GM21447 (cell line): ENCODE measurements around the gene CD19.
"Not testable (repeated sequence)": the region's sequence is repeated elsewhere in the genome, so short reads cannot be mapped to it uniquely, and the experiment has no call there.

Experiments used
- ATAC-seq: cut with Tn5 transposase; IDR thresholded peaks from one replicate; pipeline ENCODE4 v1.9.1; 2021; ENCODE audit not compliant: unreplicated experiment

The CD19 gene

GRCh38 chr16:28905800-28906372, 25.9 kb upstream of the CD19 start:
- no peak for ATAC-seq

DNA sequence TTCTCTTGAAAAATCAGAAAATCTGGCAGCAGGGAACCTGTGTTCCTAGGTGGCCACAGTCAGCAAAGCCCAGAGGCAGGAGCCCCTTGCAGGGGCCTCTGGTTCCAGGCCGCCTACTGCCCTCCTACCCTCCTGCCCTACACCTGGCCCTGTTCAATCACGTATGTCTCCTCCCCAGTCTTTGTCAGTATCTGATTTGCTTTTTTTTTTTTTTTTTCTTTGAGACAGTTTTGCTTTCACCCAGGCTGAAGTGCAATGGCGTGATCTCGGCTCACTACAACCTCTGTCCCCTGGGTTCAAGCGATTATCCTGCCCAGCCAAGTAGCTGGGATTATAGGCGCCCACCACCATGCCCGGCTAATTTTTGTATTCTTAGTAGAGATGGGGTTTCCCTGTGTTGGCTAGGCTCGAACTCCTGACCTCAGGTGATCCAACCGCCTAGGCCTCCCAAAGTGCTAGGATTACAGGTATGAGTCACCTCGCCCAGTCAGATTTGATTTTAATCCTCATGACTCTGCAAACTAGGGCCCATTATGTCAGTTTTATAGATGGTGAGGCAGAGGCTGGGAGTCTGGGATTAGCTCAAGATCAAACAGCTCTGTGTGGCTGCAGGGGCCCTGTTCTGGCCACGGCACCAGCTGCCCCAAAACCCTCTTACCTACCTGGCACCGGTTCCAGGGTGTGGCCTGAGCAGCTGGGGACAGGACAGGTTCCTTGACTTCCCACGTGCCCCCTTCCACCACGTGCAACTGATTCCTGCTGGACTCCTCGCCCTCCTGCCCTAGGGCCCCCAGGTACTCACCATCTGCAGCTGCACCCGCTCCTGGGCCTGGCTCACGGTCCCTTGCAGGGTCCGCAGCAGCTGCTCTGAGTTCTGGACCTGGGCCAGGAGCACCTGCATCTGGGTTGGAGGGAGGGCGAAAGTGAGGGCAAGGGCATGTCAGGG, 21.4 kb upstream of the CD19 start:
- ATAC-seq = no peak

- ATAC-seq = no peak
Measured at GRCh38 chr16:28912558-28912957, 19.2 kb upstream of the CD19 start.

- no peak for ATAC-seq
Measured at GRCh38 chr16:28913946-28914724, 17.6 kb upstream of the CD19 start.

- ATAC-seq = no peak
Measured at GRCh38 chr16:28915181-28915580, 16.6 kb upstream of the CD19 start.

DNA sequence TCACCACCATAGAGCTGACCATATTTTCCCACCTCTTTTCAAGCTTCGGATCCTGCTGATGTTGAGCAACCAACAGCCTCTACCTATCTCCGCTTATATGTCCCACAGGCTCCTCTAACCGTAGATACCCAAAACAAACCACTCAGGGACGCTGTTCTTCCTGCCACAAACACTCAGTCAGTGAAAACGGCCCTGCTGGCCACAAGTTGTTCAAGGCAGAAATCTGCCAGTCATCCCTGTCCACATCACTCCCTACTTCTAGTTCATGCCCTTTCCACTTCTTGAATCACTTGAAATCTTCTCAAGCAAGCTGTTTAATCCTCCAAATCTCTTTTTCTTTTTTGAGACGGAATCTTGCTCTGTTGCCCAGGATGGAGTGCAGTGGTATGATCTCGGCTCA, 14.7 kb upstream of the CD19 start:
- no peak for ATAC-seq

DNA sequence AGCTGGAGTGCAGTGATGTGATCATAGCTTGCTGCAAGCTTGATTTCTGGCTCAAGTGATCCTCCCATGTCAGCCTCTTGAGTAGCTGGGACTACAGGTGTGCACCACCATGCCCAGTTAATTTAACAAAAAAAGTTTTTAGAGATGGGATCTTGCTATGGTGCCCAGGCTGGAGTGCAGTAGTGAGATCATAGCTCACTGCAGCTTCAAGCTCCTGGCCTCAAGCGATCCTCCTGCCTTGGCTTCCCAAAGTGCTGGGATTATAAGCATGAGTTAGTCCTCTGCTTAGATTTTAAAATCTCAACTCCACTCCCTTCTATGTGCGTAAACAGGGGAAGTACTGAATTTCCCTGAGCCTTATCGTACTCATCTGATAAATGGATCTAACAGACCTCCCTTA, 13.1 kb upstream of the CD19 start:
- no peak for ATAC-seq

GRCh38 chr16:28923231-28923587, 8.6 kb upstream of the CD19 start:
- ATAC-seq = no peak

DNA sequence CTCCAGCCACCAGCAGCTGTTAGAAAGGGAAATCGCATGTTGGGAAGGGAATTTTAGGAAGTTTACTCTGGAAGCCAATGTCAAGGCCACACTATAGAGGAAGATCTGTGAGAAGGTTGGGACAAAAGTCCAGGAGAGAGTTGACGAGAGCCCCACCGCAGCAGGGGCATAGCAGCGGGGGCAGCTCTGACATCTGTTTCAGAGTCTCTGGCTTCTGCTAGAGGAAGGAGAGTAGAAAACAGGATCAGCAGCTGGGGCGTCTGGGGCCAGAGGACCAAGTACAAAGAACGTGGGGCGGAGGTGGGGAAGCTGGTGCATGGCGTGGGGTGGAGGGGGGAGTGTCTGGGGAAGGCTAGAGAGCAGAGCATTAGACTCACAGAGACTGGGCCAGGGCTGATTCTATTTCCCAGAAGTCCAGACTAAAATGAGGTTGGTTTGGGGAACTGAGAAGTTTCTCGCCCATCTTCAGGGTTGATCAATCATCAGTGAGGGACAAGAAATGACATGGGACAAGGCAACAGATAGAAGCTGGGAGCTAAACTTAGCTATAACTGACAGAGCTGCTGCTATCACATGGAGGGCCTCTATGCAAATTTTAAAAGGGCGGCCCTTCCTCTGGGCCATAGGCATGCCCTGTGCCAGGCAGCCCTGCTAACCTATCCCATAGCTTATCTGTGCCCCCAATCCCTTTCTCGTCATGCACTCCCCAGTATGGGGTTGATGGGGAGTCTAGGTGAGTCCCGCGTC, 7.9 kb upstream of the CD19 start:
- ATAC-seq = peak; percentile 59

- no peak for ATAC-seq
Measured at GRCh38 chr16:28924399-28924761, 7.4 kb upstream of the CD19 start.

DNA sequence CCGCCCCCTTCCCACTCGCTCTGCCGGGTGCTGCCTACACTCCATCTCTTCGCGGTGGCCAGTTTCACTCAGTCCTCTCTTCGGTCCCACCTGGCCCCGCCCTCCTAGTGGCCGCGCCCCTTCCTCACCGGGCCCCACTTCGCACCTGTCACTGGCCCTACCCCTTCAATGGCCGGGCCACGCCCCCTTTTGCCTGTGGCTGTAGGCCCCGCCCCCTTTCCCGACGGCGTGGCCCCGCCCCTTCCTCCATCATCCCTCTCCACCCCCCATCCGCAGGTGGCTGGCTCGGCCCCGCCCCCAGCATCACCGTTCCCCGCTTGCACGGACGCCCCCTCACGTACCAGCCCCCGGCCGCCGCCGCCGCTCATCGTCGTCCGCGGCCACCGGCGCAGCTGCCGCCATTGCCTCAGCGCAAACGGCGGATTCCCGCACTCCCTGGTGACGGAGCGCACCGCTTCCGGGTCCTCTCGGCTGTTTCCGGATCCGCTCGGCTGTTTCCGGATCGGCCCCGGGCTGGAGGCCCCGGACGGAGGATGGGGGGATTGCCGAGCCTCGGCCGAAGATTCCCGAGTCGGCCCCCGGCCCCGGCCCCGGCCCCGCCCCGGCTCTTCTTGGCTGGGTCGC, 6.9 kb upstream of the CD19 start, which contains the start of gene RABEP2:
Gene RABEP2, minus strand, starts transcription at position 477 of the 624 bp plus-strand sequence. Its CDS starts 75 bp downstream, at position 402.
- peak; percentile 49 for ATAC-seq

DNA sequence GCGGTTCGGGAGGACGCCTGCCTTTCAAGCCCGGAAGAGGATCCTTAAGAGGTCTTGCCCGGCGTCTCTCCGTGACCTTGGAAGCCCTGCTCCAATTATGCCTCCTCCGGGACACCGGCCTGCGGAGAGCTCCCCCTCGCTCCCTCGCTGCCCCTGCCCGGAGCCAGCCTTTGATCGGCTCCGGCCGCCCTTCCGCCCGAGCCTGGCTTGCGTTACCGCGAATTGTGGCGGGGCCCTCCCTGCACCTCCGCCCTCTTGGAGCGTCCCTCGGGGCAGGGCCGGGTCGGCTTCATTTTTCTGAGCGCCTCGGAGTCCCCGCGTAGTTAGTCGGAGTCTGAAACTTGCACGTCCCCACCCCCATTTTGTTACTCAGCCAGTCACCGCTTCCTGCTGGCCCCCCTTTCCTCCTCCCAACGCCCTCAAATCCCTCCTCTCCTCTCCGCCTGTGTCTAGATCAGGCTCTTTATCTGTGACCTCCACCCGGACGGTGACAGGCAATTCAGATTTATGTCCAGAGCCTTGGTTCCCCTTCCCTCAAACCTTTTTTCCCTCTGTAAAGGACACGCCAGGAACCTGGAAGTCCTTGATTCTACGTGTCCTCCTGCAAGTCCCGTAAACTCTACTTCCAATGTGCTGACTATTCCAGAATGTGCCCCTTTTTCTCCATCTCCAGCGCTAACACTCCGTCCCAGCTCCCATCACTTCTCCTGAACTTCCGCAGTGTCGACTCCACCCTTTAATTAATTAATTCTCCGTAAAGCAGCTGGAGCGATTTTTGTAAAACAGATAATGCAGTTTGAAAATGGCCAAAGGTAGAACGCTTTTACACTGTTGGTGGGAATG, 6.2 kb upstream of the CD19 start:
- ATAC-seq = peak; percentile 19

DNA sequence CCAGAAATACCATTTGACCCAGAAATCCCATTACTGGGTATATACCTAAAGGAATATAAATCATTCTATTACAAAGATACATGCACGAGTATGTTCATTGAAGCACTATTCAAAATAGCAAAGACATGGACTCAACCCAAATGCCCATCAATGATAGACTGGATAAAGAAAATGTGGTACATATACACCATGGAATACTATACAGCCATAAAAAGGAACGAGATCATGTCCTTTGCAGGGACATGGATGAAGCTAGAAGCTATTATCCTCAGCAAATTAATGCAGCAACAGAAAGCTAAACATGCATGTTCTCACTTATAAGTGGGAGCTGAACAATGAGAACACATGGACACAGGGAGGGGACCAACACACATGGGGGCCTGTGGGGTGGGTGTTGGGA, 5.5 kb upstream of the CD19 start:
- not testable (repeated sequence) for ATAC-seq

GRCh38 chr16:28927815-28928214, 4.0 kb upstream of the CD19 start:
- no peak for ATAC-seq

GRCh38 chr16:28930203-28930602, 1.6 kb upstream of the CD19 start:
- ATAC-seq = no peak

- no peak for ATAC-seq
Measured at GRCh38 chr16:28930652-28931051, 1.1 kb upstream of the CD19 start.

GRCh38 chr16:28932339-28933141, 769 bp downstream of the CD19 start:
- ATAC-seq = no peak

- ATAC-seq = no peak
Measured at GRCh38 chr16:28933171-28933570, 1.4 kb downstream of the CD19 start.

DNA sequence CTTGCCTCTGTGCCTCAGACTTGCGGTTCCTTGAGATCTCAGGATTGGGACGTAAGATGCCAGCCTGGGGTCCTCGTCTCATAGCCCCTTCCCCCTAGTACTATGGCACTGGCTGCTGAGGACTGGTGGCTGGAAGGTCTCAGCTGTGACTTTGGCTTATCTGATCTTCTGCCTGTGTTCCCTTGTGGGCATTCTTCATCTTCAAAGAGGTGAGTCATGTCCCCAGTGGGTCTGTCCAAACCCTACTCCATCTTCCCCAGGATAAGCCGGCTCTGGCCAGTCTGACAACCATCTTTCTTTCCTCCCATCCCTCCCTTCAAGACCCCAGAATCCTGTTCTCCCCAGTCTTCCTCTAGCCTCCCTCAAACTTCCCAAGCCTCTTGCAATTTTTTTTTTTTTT, 3.6 kb downstream of the CD19 start:
- no peak for ATAC-seq
